ENCODE data around the gene DIP2B. TPM values are rescaled to one million over a fixed set of nuclear protein-coding genes. Genes with fewer than 3 reads are reported as not detected.

Gene DIP2B
- total RNA-seq, 4 donors from 2014 or later: 31.1 to 57.2 (median 46.5) TPM

- WGBS, 2 donors: 29 to 38% methylated on average over 4 to 5 of the region's 5 CpGs
- H3K9me3 ChIP-seq: no peaks in the 10 kb centered on the region
- peaks cover 21 to 88% (median 28%) of the 10 kb centered on the region in 3 donors for H3K4me1 ChIP-seq
- TF ChIP-seq CTCF (IDR thresholded peaks at IDR 0.05) (no peak), POLR2A (IDR thresholded peaks at IDR 0.05) (no peak)
- intact Hi-C loops (cut with DNase I): no loop called here
- no peak for DNase-seq
- H3K27ac ChIP-seq: peak overlapping the region in 3 of 4 donors; percentile 40 to 62 (median 52)
- H3K27me3 ChIP-seq: no peaks in the 10 kb centered on the region
- no peaks in the 10 kb centered on the region for H3K36me3 ChIP-seq
- no peak overlapping the region for H3K4me3 ChIP-seq
These were observed 41.0 kb downstream of the DIP2B start for GRCh38 chr12:50545786-50546185.

GRCh38 chr12:50546441-50547318 lies 41.9 kb downstream of the DIP2B start:
- Histone ChIP-seq H3K9me3 (no peaks in the 10 kb centered on the region), H3K27ac (peak overlapping the region in 2 of 4 donors; percentile 52 to 62), H3K4me1 (peaks cover 20 to 92% (median 33%) of the 10 kb centered on the region in 3 donors), H3K36me3 (no peaks in the 10 kb centered on the region), H3K4me3 (no peak overlapping the region), H3K27me3 (no peaks in the 10 kb centered on the region)
- no peak for DNase-seq
- intact Hi-C loops (cut with DNase I): no loop called here
- WGBS, 2 donors: 69 to 71% methylated on average over 6 of the region's 6 CpGs
- no peak for TF ChIP-seq POLR2A (IDR thresholded peaks at IDR 0.05)
- no peak for TF ChIP-seq CTCF (IDR thresholded peaks at IDR 0.05)

GRCh38 chr12:50547742-50548141 lies 43.0 kb downstream of the DIP2B start:
- intact Hi-C loops (cut with DNase I): no loop called here
- WGBS, 2 donors: 73 to 90% methylated on average over 2 of the region's 2 CpGs
- Histone ChIP-seq H3K27me3 (no peaks in the 10 kb centered on the region), H3K27ac (peak overlapping the region in 3 of 4 donors; percentile 9 to 62 (median 52)), H3K36me3 (no peaks in the 10 kb centered on the region), H3K4me3 (no peak overlapping the region), H3K9me3 (no peaks in the 10 kb centered on the region), H3K4me1 (peaks cover 13 to 83% (median 26%) of the 10 kb centered on the region in 3 donors)
- TF ChIP-seq CTCF (IDR thresholded peaks at IDR 0.05) (no peak), POLR2A (IDR thresholded peaks at IDR 0.05) (no peak)
- DNase-seq: no peak

- WGBS, 2 donors: 86 to 93% methylated on average over 4 of the region's 4 CpGs
- DNase-seq: no peak
- no peak for TF ChIP-seq POLR2A (IDR thresholded peaks at IDR 0.05)
- no peak for TF ChIP-seq CTCF (IDR thresholded peaks at IDR 0.05)
These were observed 45.1 kb downstream of the DIP2B start for GRCh38 chr12:50549885-50550284.

GRCh38 chr12:50550530-50551223 lies 45.9 kb downstream of the DIP2B start:
- H3K27ac ChIP-seq: peak overlapping the region; percentile 46 to 80 (median 72)
- H3K36me3 ChIP-seq: peaks cover 0 to 3% (median 0%) of the 10 kb centered on the region in 3 donors
- WGBS, 2 donors: 59 to 78% methylated on average over 9 of the region's 9 CpGs
- peaks cover 13 to 73% (median 18%) of the 10 kb centered on the region in 3 donors for H3K4me1 ChIP-seq
- no peaks in the 10 kb centered on the region for H3K9me3 ChIP-seq
- intact Hi-C loops (cut with DNase I): no loop called here
- no peak for DNase-seq
- TF ChIP-seq CTCF (IDR thresholded peaks at IDR 0.05) (no peak), POLR2A (IDR thresholded peaks at IDR 0.05) (no peak)
- H3K27me3 ChIP-seq: no peaks in the 10 kb centered on the region
- H3K4me3 ChIP-seq: no peak overlapping the region

More at GRCh38 chr12:50549885-50550284, 45.1 kb downstream of the DIP2B start:
- intact Hi-C loops (cut with DNase I): no loop called here
- H3K4me1 ChIP-seq: peaks cover 13 to 81% (median 23%) of the 10 kb centered on the region in 3 donors
- no peaks in the 10 kb centered on the region for H3K9me3 ChIP-seq
- H3K27me3 ChIP-seq: no peaks in the 10 kb centered on the region
- H3K36me3 ChIP-seq: peaks cover 0 to 3% (median 0%) of the 10 kb centered on the region in 3 donors
- H3K4me3 ChIP-seq: no peak overlapping the region
- peak overlapping the region in 2 of 4 donors; percentile 41 to 80 for H3K27ac ChIP-seq
